SK-N-SH (cell line): Measurements from ENCODE around the gene C22orf15. TPM values are rescaled to one million over a fixed set of nuclear protein-coding genes. Genes with fewer than 3 reads are reported as not detected.

Experiments
- CTCF ChIA-PET: fragments of 300-600, 350-600 bp; formaldehyde crosslinking; extraction: SDS; loops from one replicate; lab custom pipeline; 2021; lab: Yijun Ruan, JAX
- POLR2A ChIA-PET: fragments of 350-600 bp; sonication (Branson Sonifier 250); formaldehyde crosslinking; extraction: SDS; loops from one replicate; lab custom pipeline; 2020; ENCODE audit warnings: antibody characterized with exemption, inconsistent platforms; lab: Yijun Ruan, JAX
- DNase-seq: peaks from one replicate; pipeline ENCODE4 v3.0.0; 2012
- H2AFZ ChIP-seq: fragments of 200-600 bp; sonication (generic); 2 replicates; pipeline ENCODE4 v1.8.1; 2016; ENCODE audit warnings: antibody characterized with exemption, mild to moderate bottlenecking, low read depth
- H3F3A ChIP-seq: fragments of 200-600 bp; sonication (generic); replicated peaks from 2 replicates; pipeline ENCODE3; 2016; ENCODE audit warnings: antibody characterized with exemption, mild to moderate bottlenecking; ENCODE audit not compliant: insufficient read depth
- H3K27ac ChIP-seq, 2 experiments: fragments of 200-500 bp in 1 of 2; fragments of 200-600 bp in 1 of 2; sonication (Bioruptor generic) in 1 of 2; sonication (generic), shearing (Covaris generic) in 1 of 2; 2 replicates each; pipeline versions ENCODE4 v1.5.1 to v1.6.1; 2014 to 2016; ENCODE audit warnings: low read depth in 2 of 2, inconsistent platforms in 1 of 2, low read length in 1 of 2, mild to moderate bottlenecking in 1 of 2, mixed read lengths in 1 of 2
- H3K27me3 ChIP-seq: fragments of 200-600 bp; sonication (generic), shearing (Covaris generic); 2 replicates; pipeline ENCODE4 v1.6.1; 2016; ENCODE audit warnings: mixed run types; ENCODE audit not compliant: insufficient read depth
- H3K36me3 ChIP-seq, 2 experiments: fragments of 200-500 bp in 1 of 2; fragments of 200-600 bp in 1 of 2; sonication (Bioruptor generic) in 1 of 2; sonication (generic) in 1 of 2; replicated peaks in 1 of 2; 2 replicates each; pipeline versions ENCODE3 to v1.5.1; 2014 to 2016; ENCODE audit warnings: low read length in 1 of 2, mild to moderate bottlenecking in 1 of 2; ENCODE audit not compliant: insufficient read depth in 2 of 2, control insufficient read depth in 1 of 2
- H3K4me1 ChIP-seq, 2 experiments: fragments of 200-500 bp in 1 of 2; fragments of 200-600 bp in 1 of 2; sonication (Bioruptor generic) in 1 of 2; sonication (generic), shearing (Covaris generic) in 1 of 2; 2 replicates each; pipeline versions ENCODE4 v1.5.1 to v1.6.1; 2014 to 2016; ENCODE audit warnings: low read depth in 1 of 2, low read length in 1 of 2, mixed run types in 1 of 2; ENCODE audit not compliant: insufficient read depth in 2 of 2, control insufficient read depth in 1 of 2
- H3K4me2 ChIP-seq: fragments of 200-600 bp; sonication (generic), shearing (Covaris generic); 2 replicates; pipeline ENCODE4 v1.6.1; 2017; ENCODE audit warnings: mixed run types
- H3K4me3 ChIP-seq, 2 experiments: fragments of 200-500 bp in 1 of 2; fragments of 200-600 bp in 1 of 2; sonication (Bioruptor generic) in 1 of 2; sonication (generic), shearing (Covaris generic) in 1 of 2; 2 replicates each; pipeline versions ENCODE4 v1.5.1 to v1.8.1; 2014 to 2016; ENCODE audit warnings: low read depth in 2 of 2, inconsistent platforms in 1 of 2, low read length in 1 of 2, mild to moderate bottlenecking in 1 of 2, mixed read lengths in 1 of 2, moderate library complexity in 1 of 2
- H3K79me2 ChIP-seq: fragments of 200-600 bp; sonication (generic); 2 replicates; pipeline ENCODE4 v1.8.1; 2017; ENCODE audit warnings: mild to moderate bottlenecking; ENCODE audit not compliant: insufficient read depth
- H3K9ac ChIP-seq: fragments of 200-600 bp; sonication (generic); 2 replicates; pipeline ENCODE4 v1.6.1; 2017; ENCODE audit warnings: mixed run types
- H3K9me2 ChIP-seq: fragments of 200-600 bp; sonication (generic); 2 replicates; pipeline ENCODE4 v1.6.1; 2017; ENCODE audit warnings: mixed run types
- H3K9me3 ChIP-seq: fragments of 200-600 bp; sonication (generic); 2 replicates; pipeline ENCODE4 v1.6.1; 2017; ENCODE audit warnings: mixed run types, mild to moderate bottlenecking, moderate library complexity
- H4K20me1 ChIP-seq: fragments of 200-600 bp; sonication (generic); 2 replicates; pipeline ENCODE4 v1.6.1; 2017; ENCODE audit warnings: mild to moderate bottlenecking, mixed run types; ENCODE audit not compliant: insufficient read depth
- CHD2 ChIP-seq: fragments of 150-350 bp; IDR thresholded peaks from 2 replicates; pipeline ENCODE4 v1.6.1; 2018; ENCODE audit warnings: low read length; ENCODE audit not compliant: partially characterized antibody
- CTCF ChIP-seq: fragments of 200-600 bp; sonication (generic); IDR thresholded peaks from 2 replicates; pipeline ENCODE4 v1.6.1; 2017; ENCODE audit warnings: antibody characterized with exemption, mild to moderate bottlenecking, moderate library complexity
- ELF1 ChIP-seq: IDR thresholded peaks from 2 replicates; pipeline ENCODE4 v1.4.0; 2012
- EP300 ChIP-seq, 2 experiments: IDR thresholded peaks; 2 replicates each; pipeline versions ENCODE4 v1.4.0 to v1.6.1; 2012; ENCODE audit warnings: borderline replicate concordance in 1 of 2, low read depth in 1 of 2, low read length in 1 of 2
- EZH2phosphoT487 ChIP-seq: fragments of 200-600 bp; sonication (generic); IDR thresholded peaks from 2 replicates; pipeline ENCODE4 v1.6.1; 2017; ENCODE audit warnings: low read depth, mixed run types, mild to moderate bottlenecking, antibody characterized with exemption, moderate library complexity, borderline replicate concordance
- FOXM1 ChIP-seq: IDR thresholded peaks from 2 replicates; pipeline ENCODE4 v1.4.0; 2012; ENCODE audit warnings: low read depth, mild to moderate bottlenecking
- GABPA ChIP-seq: IDR thresholded peaks from 2 replicates; pipeline ENCODE4 v1.4.0; 2012; ENCODE audit warnings: low read depth, mild to moderate bottlenecking
- GATA2 ChIP-seq: sonication (generic); formaldehyde crosslinking; IDR thresholded peaks from 2 replicates; pipeline ENCODE4 v1.5.0; 2020; ENCODE audit warnings: mild to moderate bottlenecking, missing genetic modification reagents
- IRF3 ChIP-seq: fragments of 150-350 bp; IDR thresholded peaks from 2 replicates; pipeline ENCODE4 v1.6.1; 2016; ENCODE audit warnings: mild to moderate bottlenecking, low read depth, low read length
- JUND ChIP-seq: IDR thresholded peaks from 2 replicates; pipeline ENCODE4 v1.4.0; 2012
- RAD21 ChIP-seq: IDR thresholded peaks from 2 replicates; pipeline ENCODE4 v1.6.1; 2012; ENCODE audit warnings: mild to moderate bottlenecking, low read length
- RCOR1 ChIP-seq: fragments of 150-350 bp; IDR thresholded peaks from 2 replicates; pipeline ENCODE4 v1.6.1; 2017; ENCODE audit warnings: antibody characterized with exemption, low read length
- SMC3 ChIP-seq: IDR thresholded peaks from 2 replicates; pipeline ENCODE4 v1.6.1; 2012; ENCODE audit warnings: low read depth, low read length, improper control_type of control experiment
- TCF12 ChIP-seq: IDR thresholded peaks from 2 replicates; pipeline ENCODE4 v1.4.0; 2012
- TEAD4 ChIP-seq: IDR thresholded peaks from 2 replicates; pipeline ENCODE4 v1.4.0; 2012; ENCODE audit warnings: mild to moderate bottlenecking, borderline replicate concordance; ENCODE audit not compliant: insufficient read depth
- WGBS: methylation state at CpG from one replicate; pipeline ENCODE4 v1.1.6; 2017; ENCODE audit warnings: low lambda C conversion rate; 5-methylcytosine and 5-hydroxymethylcytosine counted together
- polyA plus RNA-seq, 3 experiments: library from polyadenylated mRNA; depleted of rRNA; stranded (reverse); fragments of >200 nt; gene quantifications; 2 replicates each; pipeline ENCODE4 v1.2.3, GENCODE V29; 2012
- TF ChIP-seq, protein P1 (sequence below): IDR thresholded peaks from 2 replicates; pipeline ENCODE4 v1.6.1; 2012; ENCODE audit warnings: mild to moderate bottlenecking, low read depth, low read length, moderate library complexity
- TF ChIP-seq, protein P2 (sequence below): IDR thresholded peaks from 2 replicates; pipeline ENCODE4 v1.4.0; 2012; ENCODE audit warnings: low read depth, borderline replicate concordance
- TF ChIP-seq, protein P3 (sequence below): IDR thresholded peaks from 2 replicates; pipeline ENCODE4 v1.4.0; 2012; ENCODE audit warnings: low read depth, borderline replicate concordance
- TF ChIP-seq, protein P4 (sequence below): fragments of 150-350 bp; IDR thresholded peaks from 2 replicates; pipeline ENCODE4 v1.6.1; 2017; ENCODE audit warnings: antibody characterized with exemption, low read length, low read depth, borderline replicate concordance

The C22orf15 gene
- polyA plus RNA-seq, 1 of the 3 experiments (the other 2 are of a cell fraction), result 1.6 TPM

DNA sequence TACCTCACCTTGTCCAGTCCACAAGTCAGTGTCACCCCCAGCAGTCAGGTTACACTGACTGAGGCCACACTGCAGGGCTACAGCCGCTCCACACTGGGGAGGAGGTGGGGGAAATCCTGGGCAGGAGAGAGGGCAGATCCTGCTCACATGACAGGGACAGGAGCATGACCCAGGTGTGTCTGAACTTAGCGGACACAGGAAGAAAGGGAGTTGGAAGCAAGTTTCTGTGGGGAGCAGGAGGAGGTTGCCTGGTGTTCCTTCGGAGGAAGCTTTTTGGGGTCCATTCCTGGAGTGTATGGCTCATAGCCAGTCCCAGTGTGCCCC, 15.7 kb downstream of the C22orf15 start:
- H3K27ac ChIP-seq, result no peak overlapping the region
- TF ChIP-seq SMC3 (no peak), GATA2 (CRISPR knock-in tag) (no peak), RAD21 (no peak), TCF12 (no peak), RCOR1 (no peak), JUND (no peak), EZH2phosphoT487 (no peak), ELF1 (no peak), FOXM1 (no peak), TEAD4 (no peak), CTCF (no peak), CHD2 (no peak), GABPA (no peak), EP300 (IDR thresholded peaks at IDR 0.05; ENCODE audit: borderline replicate concordance in 1 of 2, low read depth in 1 of 2, low read length in 1 of 2) (no peak), IRF3 (no peak)
- TF ChIP-seq, protein P1, sequence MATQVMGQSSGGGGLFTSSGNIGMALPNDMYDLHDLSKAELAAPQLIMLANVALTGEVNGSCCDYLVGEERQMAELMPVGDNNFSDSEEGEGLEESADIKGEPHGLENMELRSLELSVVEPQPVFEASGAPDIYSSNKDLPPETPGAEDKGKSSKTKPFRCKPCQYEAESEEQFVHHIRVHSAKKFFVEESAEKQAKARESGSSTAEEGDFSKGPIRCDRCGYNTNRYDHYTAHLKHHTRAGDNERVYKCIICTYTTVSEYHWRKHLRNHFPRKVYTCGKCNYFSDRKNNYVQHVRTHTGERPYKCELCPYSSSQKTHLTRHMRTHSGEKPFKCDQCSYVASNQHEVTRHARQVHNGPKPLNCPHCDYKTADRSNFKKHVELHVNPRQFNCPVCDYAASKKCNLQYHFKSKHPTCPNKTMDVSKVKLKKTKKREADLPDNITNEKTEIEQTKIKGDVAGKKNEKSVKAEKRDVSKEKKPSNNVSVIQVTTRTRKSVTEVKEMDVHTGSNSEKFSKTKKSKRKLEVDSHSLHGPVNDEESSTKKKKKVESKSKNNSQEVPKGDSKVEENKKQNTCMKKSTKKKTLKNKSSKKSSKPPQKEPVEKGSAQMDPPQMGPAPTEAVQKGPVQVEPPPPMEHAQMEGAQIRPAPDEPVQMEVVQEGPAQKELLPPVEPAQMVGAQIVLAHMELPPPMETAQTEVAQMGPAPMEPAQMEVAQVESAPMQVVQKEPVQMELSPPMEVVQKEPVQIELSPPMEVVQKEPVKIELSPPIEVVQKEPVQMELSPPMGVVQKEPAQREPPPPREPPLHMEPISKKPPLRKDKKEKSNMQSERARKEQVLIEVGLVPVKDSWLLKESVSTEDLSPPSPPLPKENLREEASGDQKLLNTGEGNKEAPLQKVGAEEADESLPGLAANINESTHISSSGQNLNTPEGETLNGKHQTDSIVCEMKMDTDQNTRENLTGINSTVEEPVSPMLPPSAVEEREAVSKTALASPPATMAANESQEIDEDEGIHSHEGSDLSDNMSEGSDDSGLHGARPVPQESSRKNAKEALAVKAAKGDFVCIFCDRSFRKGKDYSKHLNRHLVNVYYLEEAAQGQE, result no peak
- TF ChIP-seq, protein P2, sequence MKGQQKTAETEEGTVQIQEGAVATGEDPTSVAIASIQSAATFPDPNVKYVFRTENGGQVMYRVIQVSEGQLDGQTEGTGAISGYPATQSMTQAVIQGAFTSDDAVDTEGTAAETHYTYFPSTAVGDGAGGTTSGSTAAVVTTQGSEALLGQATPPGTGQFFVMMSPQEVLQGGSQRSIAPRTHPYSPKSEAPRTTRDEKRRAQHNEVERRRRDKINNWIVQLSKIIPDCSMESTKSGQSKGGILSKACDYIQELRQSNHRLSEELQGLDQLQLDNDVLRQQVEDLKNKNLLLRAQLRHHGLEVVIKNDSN, result no peak
- TF ChIP-seq, protein P3, sequence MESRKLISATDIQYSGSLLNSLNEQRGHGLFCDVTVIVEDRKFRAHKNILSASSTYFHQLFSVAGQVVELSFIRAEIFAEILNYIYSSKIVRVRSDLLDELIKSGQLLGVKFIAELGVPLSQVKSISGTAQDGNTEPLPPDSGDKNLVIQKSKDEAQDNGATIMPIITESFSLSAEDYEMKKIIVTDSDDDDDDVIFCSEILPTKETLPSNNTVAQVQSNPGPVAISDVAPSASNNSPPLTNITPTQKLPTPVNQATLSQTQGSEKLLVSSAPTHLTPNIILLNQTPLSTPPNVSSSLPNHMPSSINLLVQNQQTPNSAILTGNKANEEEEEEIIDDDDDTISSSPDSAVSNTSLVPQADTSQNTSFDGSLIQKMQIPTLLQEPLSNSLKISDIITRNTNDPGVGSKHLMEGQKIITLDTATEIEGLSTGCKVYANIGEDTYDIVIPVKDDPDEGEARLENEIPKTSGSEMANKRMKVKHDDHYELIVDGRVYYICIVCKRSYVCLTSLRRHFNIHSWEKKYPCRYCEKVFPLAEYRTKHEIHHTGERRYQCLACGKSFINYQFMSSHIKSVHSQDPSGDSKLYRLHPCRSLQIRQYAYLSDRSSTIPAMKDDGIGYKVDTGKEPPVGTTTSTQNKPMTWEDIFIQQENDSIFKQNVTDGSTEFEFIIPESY, result no peak
- TF ChIP-seq, protein P4, sequence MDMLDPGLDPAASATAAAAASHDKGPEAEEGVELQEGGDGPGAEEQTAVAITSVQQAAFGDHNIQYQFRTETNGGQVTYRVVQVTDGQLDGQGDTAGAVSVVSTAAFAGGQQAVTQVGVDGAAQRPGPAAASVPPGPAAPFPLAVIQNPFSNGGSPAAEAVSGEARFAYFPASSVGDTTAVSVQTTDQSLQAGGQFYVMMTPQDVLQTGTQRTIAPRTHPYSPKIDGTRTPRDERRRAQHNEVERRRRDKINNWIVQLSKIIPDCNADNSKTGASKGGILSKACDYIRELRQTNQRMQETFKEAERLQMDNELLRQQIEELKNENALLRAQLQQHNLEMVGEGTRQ, result no peak
- TF ChIP-seq, all 33 proteins: peak for 0
- peaks cover 0 to 30% of the 10 kb centered on the region in 2 experiments; a peak in 2 of 4 replicates for H3K4me1 ChIP-seq
- H3K9ac ChIP-seq, result no peak overlapping the region
- no peaks in the 10 kb centered on the region for H3K79me2 ChIP-seq
- H3K27me3 ChIP-seq, result no peaks in the 10 kb centered on the region
- peaks cover 10% of the 10 kb centered on the region for H3F3A ChIP-seq
- no peak overlapping the region for H2AFZ ChIP-seq
- H3K9me2 ChIP-seq, result no peaks in the 10 kb centered on the region
- DNase-seq, result no peak
- 93% methylated on average over 3 of the region's 3 CpGs for WGBS
- ChIA-PET CTCF (interaction anchor here (1.1 to 2.4 kb wide), 5 partner anchors 9 to 71 kb away, joined by 3 to 13 read pairs (median 6); partner anchors contain the start of gene CHCHD10), POLR2A (no interaction called here)
- no peaks in the 10 kb centered on the region for H4K20me1 ChIP-seq
- H3K9me3 ChIP-seq, result no peaks in the 10 kb centered on the region
- H3K4me3 ChIP-seq, result no peak overlapping the region
- H3K36me3 ChIP-seq, result peaks cover 0 to 3% of the 10 kb centered on the region in 2 experiments
- no peak overlapping the region for H3K4me2 ChIP-seq
